Breast epithelium (tissue), 3 donors: ENCODE measurements around the gene LRRC8A.

ENCODE experiments used
- CTCF ChIP-seq, 3 donors: fragments of 450-650 bp; IDR thresholded peaks; one replicate each; pipeline ENCODE4 v1.5.1; 2016 to 2017; ENCODE audit warnings: antibody characterized with exemption in 3 of 3, mild to moderate bottlenecking in 3 of 3, moderate library complexity in 3 of 3
- POLR2A ChIP-seq: fragments of 450-650 bp; IDR thresholded peaks from one replicate; pipeline ENCODE4 v1.6.1; 2016; ENCODE audit warnings: antibody characterized with exemption, mild to moderate bottlenecking, moderate library complexity

GRCh38 chr9:128946571-128947276 lies 64.8 kb downstream of the LRRC8A start:
- TF ChIP-seq CTCF (IDR thresholded peaks at IDR 0.05) (no peak), POLR2A (no peak)
